GM10248 (cell line): ENCODE measurements around the gene LY9.

Experiments used
- CTCF ChIA-PET: fragments of 300-600 bp; sonication (Branson Sonifier 250); formaldehyde crosslinking; extraction: SDS; loops from one replicate; lab custom pipeline; 2021; ENCODE audit warnings: antibody characterized with exemption; lab: Yijun Ruan, JAX
- POLR2A ChIA-PET: fragments of 350-650 bp; sonication (Branson Sonifier 250); formaldehyde crosslinking; extraction: SDS; loops from one replicate; lab custom pipeline; 2020; ENCODE audit warnings: antibody characterized with exemption; lab: Yijun Ruan, JAX
- DNase-seq: peaks from one replicate; pipeline ENCODE4 v3.0.0; 2012; ENCODE audit errors: extremely low spot score
- TF ChIP-seq, protein P1 (sequence below): IDR thresholded peaks from 2 replicates; pipeline ENCODE4 v1.5.1; 2012; ENCODE audit warnings: mild to moderate bottlenecking, low read depth; ENCODE audit errors: extremely low read depth, missing control alignments, control extremely low read depth

LY9 gene

DNA sequence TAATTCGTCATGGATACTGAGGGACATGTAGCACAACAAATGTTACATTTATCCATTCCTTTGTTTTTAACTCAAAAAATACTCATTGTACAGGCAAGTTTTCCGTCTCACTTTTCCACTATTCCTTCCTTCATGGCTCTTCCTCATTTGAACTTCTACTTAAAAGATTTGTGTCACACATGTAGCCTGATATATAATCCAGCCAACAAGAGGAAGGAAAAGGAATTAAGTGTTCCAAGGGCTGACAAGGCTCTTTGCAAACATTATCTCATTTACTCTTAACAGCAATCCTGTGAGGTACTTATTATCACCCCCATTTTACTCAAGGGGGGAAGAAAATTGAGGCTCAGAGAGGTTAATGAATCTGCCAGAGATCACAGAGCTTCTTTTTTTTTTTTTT, 43.8 kb downstream of the LY9 start:
- CTCF ChIA-PET = interaction anchor here (1.1 to 5.8 kb wide), 7 partner anchors 8 to 113 kb away, joined by 3 to 48 read pairs (median 4); partner anchors contain the start of gene ITLN2
- TF ChIP-seq, protein P1, sequence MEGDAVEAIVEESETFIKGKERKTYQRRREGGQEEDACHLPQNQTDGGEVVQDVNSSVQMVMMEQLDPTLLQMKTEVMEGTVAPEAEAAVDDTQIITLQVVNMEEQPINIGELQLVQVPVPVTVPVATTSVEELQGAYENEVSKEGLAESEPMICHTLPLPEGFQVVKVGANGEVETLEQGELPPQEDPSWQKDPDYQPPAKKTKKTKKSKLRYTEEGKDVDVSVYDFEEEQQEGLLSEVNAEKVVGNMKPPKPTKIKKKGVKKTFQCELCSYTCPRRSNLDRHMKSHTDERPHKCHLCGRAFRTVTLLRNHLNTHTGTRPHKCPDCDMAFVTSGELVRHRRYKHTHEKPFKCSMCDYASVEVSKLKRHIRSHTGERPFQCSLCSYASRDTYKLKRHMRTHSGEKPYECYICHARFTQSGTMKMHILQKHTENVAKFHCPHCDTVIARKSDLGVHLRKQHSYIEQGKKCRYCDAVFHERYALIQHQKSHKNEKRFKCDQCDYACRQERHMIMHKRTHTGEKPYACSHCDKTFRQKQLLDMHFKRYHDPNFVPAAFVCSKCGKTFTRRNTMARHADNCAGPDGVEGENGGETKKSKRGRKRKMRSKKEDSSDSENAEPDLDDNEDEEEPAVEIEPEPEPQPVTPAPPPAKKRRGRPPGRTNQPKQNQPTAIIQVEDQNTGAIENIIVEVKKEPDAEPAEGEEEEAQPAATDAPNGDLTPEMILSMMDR = no peak
- DNase-seq = no peak
- POLR2A ChIA-PET = no interaction called here

DNA sequence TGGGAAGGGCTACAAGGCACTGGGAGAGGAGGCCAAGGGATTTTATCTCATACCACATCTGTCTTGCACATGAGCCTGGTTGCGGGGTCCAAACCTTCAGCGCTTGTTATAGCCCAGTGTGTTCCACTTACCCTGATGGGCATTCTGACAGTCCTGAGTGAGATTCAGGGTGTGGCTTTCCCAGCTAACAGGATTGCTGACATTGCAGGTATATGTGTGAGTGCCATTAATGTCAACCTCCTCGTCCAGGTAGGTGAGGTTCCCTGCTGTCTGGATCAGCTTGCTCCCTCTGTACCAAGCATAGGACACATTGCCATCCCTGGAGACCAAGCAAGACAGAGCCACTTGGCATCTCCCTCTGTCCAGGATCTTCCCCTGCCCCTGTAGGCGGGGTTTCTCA, 45.1 kb downstream of the LY9 start:
- no peak for DNase-seq
- POLR2A ChIA-PET = no interaction called here
- TF ChIP-seq, protein P1 = no peak
- CTCF ChIA-PET = interaction anchor here (1.0 to 5.8 kb wide), 6 partner anchors 7 to 112 kb away, joined by 3 to 48 read pairs (median 4); partner anchors contain the start of gene ITLN2

DNA sequence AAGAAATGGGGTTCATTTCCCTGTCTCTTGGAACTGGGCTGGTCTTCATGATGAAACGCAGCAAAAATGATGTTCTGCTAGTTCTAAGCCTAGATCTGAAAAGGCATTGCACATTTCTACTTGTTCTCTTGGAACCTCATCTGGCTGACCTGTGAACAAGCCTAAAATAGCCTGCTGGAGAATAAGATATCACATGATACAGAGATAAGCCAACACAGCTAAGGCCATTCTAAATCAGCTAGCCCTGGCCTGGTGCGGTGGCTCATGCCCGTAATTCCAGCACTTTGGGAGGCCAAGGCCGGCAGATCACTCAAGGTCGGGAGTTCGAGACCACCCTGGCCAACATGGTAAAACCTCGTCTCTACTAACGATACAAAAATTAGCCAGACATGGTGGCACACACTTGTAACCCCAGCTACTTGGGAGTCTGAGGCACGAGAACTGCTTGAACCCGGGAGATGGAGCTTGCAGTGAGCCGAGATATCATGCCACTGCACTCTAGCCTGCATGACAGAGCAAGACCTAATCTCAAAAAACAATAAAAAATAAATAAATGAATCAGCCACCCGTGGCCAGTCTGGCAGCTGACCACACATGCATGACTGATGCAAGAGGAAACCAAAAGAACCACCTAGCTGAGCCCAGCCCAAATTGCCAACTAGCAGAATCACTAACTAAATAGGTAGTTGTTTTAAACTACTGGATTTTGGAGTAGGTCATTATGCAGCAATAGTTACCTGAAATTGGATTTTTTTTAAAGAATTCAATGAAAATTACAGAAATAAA, 48.7 kb downstream of the LY9 start:
- ChIA-PET CTCF (interaction anchor here (1.2 to 5.8 kb wide), 4 partner anchors 10 to 108 kb away, joined by 3 to 48 read pairs (median 10); partner anchors contain the start of gene ITLN2), POLR2A (no interaction called here)
- TF ChIP-seq, protein P1 = no peak
- DNase-seq = no peak

DNA sequence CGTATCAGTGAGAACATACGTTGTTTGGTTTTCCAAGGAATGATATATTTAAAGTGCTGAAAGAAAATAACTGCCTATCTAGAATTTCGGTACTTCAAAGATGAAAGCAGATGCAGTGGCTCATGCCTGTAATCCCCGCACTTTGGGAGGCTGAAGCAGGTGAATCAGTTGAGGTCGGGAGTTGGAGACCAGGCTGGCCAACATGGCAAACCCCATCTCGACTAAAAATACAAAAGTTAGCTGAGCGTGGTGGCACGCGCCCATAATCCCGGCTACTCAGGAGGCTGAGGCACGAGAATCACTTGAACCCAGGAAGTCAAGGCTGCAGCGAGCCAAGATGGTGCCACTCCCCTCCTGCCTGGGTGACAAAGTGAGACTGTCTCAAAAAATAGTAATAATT, 50.3 kb downstream of the LY9 start:
- no peak for DNase-seq
- ChIA-PET CTCF (interaction anchor here (1.3 to 1.4 kb wide), 2 partner anchors 10 to 14 kb away, joined by 3 to 4 read pairs; no protein-coding TSS in a partner anchor), POLR2A (interaction anchor here (0.6 kb wide), 1 partner anchor 299 kb away, joined by 3 read pairs; no protein-coding TSS in a partner anchor)
- TF ChIP-seq, protein P1 = no peak

DNA sequence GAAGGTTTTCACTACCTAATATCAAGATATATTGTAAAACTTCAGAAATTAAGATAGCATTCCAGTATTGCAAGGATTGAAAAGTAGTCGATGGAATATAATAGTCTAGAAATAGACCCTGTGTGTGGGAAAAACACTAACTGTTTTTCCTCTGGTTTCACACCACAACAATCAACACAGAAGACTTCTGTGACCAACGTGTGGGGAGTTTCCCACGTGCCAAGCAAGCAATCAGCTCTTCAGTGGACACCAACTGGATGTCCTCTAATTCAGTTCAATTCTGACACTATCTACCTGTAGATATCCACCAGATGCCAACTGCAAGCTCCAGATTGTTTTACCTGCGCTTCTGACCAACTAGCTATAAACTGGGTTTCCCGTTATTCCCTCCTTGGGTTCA, 54.6 kb downstream of the LY9 start:
- no peak for DNase-seq
- ChIA-PET POLR2A (no interaction called here), CTCF (interaction anchor here (0.6 to 2.3 kb wide), 6 partner anchors 9 to 101 kb away, joined by 3 to 9 read pairs (median 4); no protein-coding TSS in a partner anchor)
- TF ChIP-seq, protein P1 = no peak

DNA sequence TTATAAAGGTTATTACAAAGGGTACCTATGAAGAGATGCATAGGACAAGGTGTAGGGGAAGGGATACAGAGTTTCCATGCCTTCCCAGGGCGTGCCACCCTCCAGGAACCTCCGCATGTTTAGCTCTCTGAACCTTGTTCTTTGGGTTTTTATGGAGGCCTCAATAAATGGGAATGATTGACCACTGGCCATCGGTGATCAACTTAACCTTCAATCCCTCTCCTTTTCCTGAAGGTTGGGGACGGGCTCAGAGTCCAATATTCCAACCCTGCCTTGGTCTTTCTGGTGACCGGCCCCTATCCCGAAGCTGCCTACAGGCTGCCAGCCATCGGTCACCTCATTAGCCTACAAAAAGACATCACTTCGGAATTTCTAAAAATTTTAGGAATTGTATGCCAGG, 55.0 kb downstream of the LY9 start:
- CTCF ChIA-PET = interaction anchor here (0.9 to 2.3 kb wide), 4 partner anchors 9 to 101 kb away, joined by 3 to 9 read pairs (median 5); no protein-coding TSS in a partner anchor
- no peak for DNase-seq
- POLR2A ChIA-PET = no interaction called here
- TF ChIP-seq, protein P1 = no peak
